ENCODE results near the gene MAPK1IP1L. TPM values are rescaled to one million over a fixed set of nuclear protein-coding genes. Genes with fewer than 3 reads are reported as not detected.

MAPK1IP1L gene
- total RNA-seq, 4 donors from 2014 or later = 49.9 to 91.4 (median 68.0) TPM

GRCh38 chr14:55099756-55100155 lies 48.3 kb downstream of the MAPK1IP1L start:
- no peaks in the 10 kb centered on the region for H3K9me3 ChIP-seq
- TF ChIP-seq POLR2A (IDR thresholded peaks at IDR 0.05) = no peak
- TF ChIP-seq CTCF (IDR thresholded peaks at IDR 0.05 in 4 of 5, conservative IDR thresholded peaks at IDR 0.05 in 1 of 5) = no peak
- peak overlapping the region; percentile 54 to 86 (median 71) for H3K27ac ChIP-seq
- H3K27me3 ChIP-seq = no peaks in the 10 kb centered on the region
- H3K4me1 ChIP-seq = peaks cover 12 to 58% of the 10 kb centered on the region in 2 donors
- H3K4me3 ChIP-seq = no peak overlapping the region
- in situ Hi-C loops (cut with MboI; ENCODE audit: low sequenced_read_pairs in 4 of 4) = loop anchor here in 1 of 4 donors (25.0 kb wide), 1 partner anchor 338 kb away; the partner anchor contains the start of gene TBPL2
- intact Hi-C loops (cut with DNase I; ENCODE audit: low total_unique reads) = loop anchor here (2.0 kb wide), 1 partner anchor 29 kb away; the partner anchor contains the start of gene LGALS3
- no peaks in the 10 kb centered on the region for H3K36me3 ChIP-seq
- ATAC-seq (peak; percentile 35 to 43), DNase-seq (no peak)

GRCh38 chr14:55101698-55102097 lies 50.3 kb downstream of the MAPK1IP1L start:
- ATAC-seq (no peak), DNase-seq (no peak)
- H3K27ac ChIP-seq = peak overlapping the region; percentile 83 to 90 (median 88)
- H3K4me1 ChIP-seq = peaks cover 16 to 62% of the 10 kb centered on the region in 2 donors
- H3K4me3 ChIP-seq = no peak overlapping the region
- H3K9me3 ChIP-seq = no peaks in the 10 kb centered on the region
- no peaks in the 10 kb centered on the region for H3K36me3 ChIP-seq
- intact Hi-C loops (cut with DNase I; ENCODE audit: low total_unique reads) (loop anchor here (2.0 kb wide), 1 partner anchor 27 kb away; the partner anchor contains the start of gene LGALS3), in situ Hi-C loops (cut with MboI; ENCODE audit: low sequenced_read_pairs in 4 of 4) (no loop called here)
- TF ChIP-seq POLR2A (IDR thresholded peaks at IDR 0.05) (no peak), CTCF (IDR thresholded peaks at IDR 0.05 in 4 of 5, conservative IDR thresholded peaks at IDR 0.05 in 1 of 5) (no peak)
- H3K27me3 ChIP-seq = no peaks in the 10 kb centered on the region

GRCh38 chr14:55102141-55102621 lies 50.7 kb downstream of the MAPK1IP1L start:
- DNase-seq (peak; percentile 67 to 82), ATAC-seq (peak; percentile 78 to 79)
- intact Hi-C loops (cut with DNase I; ENCODE audit: low total_unique reads) = no loop called here
- Histone ChIP-seq H3K4me1 (peaks cover 18 to 64% of the 10 kb centered on the region in 2 donors), H3K9me3 (no peaks in the 10 kb centered on the region), H3K4me3 (no peak overlapping the region), H3K27ac (peak overlapping the region; percentile 83 to 90 (median 88)), H3K36me3 (no peaks in the 10 kb centered on the region), H3K27me3 (no peaks in the 10 kb centered on the region)
- peak in 1 of 2 donors; percentile 38 for TF ChIP-seq POLR2A (IDR thresholded peaks at IDR 0.05)
- no peak for TF ChIP-seq CTCF (IDR thresholded peaks at IDR 0.05 in 4 of 5, conservative IDR thresholded peaks at IDR 0.05 in 1 of 5)
- in situ Hi-C loops (cut with MboI; ENCODE audit: low sequenced_read_pairs in 4 of 4) = no loop called here

- intact Hi-C loops (cut with DNase I; ENCODE audit: low total_unique reads) (no loop called here), in situ Hi-C loops (cut with MboI; ENCODE audit: low sequenced_read_pairs in 4 of 4) (no loop called here)
- Histone ChIP-seq H3K27ac (peak overlapping the region; percentile 83 to 90 (median 88)), H3K36me3 (no peaks in the 10 kb centered on the region), H3K9me3 (no peaks in the 10 kb centered on the region), H3K4me1 (peaks cover 25 to 60% of the 10 kb centered on the region in 2 donors), H3K4me3 (no peak overlapping the region), H3K27me3 (no peaks in the 10 kb centered on the region)
- DNase-seq (peak; percentile 67 to 83), ATAC-seq (peak; percentile 67 to 69)
- TF ChIP-seq CTCF (IDR thresholded peaks at IDR 0.05 in 4 of 5, conservative IDR thresholded peaks at IDR 0.05 in 1 of 5) (no peak), POLR2A (IDR thresholded peaks at IDR 0.05) (peak in 1 of 2 donors; percentile 37)
Observed at GRCh38 chr14:55103005-55103640, 51.7 kb downstream of the MAPK1IP1L start.

Measured in gastrocnemius medialis (tissue), 4 donors.